GM12892 (cell line): ENCODE results near the gene CST9.

Experiments
- POLR2A ChIP-seq: IDR thresholded peaks from 2 replicates; pipeline ENCODE4 v1.6.1; 2011; ENCODE audit warnings: low read depth, low read length, control low read depth
- POLR2AphosphoS5 ChIP-seq: IDR thresholded peaks from 2 replicates; pipeline ENCODE4 v1.6.1; 2011; ENCODE audit warnings: low read depth, low read length, control low read depth

DNA sequence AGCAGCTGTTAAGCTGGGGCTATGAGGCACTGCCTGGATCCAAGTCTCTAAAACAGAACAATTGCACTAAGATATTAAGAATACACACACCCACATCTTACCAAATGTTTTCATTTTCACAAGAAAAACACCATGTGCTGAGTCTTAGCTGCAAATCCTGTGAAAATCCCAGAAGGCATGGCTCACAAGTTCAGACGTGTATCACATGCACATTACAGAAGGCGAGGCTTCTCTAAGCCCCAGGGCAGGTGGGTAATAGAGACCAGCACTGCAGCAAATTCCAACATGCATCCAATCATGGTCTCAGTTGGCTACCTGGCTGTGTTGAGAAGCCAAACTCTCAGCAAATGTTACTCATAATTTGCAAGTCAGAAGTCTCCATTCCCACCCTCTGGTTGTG is 48.3 kb upstream of the CST9 start:
- TF ChIP-seq POLR2A (no peak), POLR2AphosphoS5 (no peak)
